ENCODE measurements around the gene ATP6V1B1.

Gene ATP6V1B1

DNA sequence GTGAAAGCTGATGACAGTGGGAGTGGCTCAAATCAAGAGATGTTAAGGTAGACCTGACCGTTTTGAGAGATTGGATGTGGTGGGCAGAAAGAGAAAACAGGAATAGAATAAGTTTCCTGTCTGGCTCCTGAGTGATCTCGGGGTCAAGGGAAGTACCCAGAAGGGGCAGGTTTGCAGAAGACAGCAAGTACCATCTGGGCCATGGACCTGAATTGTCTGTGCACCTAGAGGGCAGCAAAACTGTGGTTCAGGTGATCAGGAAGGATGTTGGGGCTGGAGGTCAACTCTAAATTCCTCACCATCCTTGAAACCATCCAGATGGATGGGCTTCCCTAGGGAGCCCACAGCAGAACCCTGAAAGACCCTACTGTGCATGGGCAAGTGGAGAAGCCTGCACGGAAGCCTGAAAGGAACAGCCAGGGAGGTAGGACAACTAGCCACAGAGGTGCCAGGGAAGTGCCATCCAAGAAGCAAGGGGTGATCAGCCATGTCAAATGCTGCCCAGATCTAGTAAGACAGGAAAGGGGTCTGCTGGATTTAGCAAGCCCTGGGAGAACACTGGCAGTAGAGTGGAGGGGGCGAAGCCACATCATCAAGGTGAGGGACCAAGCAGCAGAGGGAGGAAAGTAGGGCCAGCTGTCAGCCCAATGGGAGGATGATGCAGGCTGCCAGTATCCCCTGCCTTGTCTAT lies 50.9 kb downstream of the ATP6V1B1 start:
- no peak overlapping the region for H3K4me3 ChIP-seq (ENCODE audit: low read length, poor library complexity, severe bottlenecking)
- peaks cover 7% of the 10 kb centered on the region for H4K20me1 ChIP-seq (ENCODE audit: insufficient read depth, low read length, poor library complexity, severe bottlenecking)
- H3K9ac ChIP-seq (ENCODE audit: low read depth, low read length, poor library complexity, severe bottlenecking), result no peak overlapping the region
- H2AFZ ChIP-seq (ENCODE audit: low read length), result no peak overlapping the region
- H3K4me1 ChIP-seq (ENCODE audit: insufficient read depth, low read length, poor library complexity, severe bottlenecking), result peaks cover 5% of the 10 kb centered on the region
- no peaks in the 10 kb centered on the region for H3K27me3 ChIP-seq (ENCODE audit: insufficient read depth, low read length, poor library complexity, severe bottlenecking)
- TF ChIP-seq, protein P1, sequence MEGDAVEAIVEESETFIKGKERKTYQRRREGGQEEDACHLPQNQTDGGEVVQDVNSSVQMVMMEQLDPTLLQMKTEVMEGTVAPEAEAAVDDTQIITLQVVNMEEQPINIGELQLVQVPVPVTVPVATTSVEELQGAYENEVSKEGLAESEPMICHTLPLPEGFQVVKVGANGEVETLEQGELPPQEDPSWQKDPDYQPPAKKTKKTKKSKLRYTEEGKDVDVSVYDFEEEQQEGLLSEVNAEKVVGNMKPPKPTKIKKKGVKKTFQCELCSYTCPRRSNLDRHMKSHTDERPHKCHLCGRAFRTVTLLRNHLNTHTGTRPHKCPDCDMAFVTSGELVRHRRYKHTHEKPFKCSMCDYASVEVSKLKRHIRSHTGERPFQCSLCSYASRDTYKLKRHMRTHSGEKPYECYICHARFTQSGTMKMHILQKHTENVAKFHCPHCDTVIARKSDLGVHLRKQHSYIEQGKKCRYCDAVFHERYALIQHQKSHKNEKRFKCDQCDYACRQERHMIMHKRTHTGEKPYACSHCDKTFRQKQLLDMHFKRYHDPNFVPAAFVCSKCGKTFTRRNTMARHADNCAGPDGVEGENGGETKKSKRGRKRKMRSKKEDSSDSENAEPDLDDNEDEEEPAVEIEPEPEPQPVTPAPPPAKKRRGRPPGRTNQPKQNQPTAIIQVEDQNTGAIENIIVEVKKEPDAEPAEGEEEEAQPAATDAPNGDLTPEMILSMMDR (conservative IDR thresholded peaks at IDR 0.05; ENCODE audit: low read length), result no peak
- no peak overlapping the region for H3K4me2 ChIP-seq (ENCODE audit: low read depth, low read length, poor library complexity, severe bottlenecking)
- H3K9me3 ChIP-seq (ENCODE audit: insufficient read depth, low read depth, low read length), result no peaks in the 10 kb centered on the region
- no peaks in the 10 kb centered on the region for H3F3A ChIP-seq (ENCODE audit: low read depth)
- H3K79me2 ChIP-seq (ENCODE audit: insufficient read depth, low read length), result peaks cover 15% of the 10 kb centered on the region
- no peaks in the 10 kb centered on the region for H3K9me2 ChIP-seq (replicated peaks; ENCODE audit: low read depth, low read length)
- H3K36me3 ChIP-seq (ENCODE audit: insufficient read depth, low read length), result peaks cover 55% of the 10 kb centered on the region

DNA sequence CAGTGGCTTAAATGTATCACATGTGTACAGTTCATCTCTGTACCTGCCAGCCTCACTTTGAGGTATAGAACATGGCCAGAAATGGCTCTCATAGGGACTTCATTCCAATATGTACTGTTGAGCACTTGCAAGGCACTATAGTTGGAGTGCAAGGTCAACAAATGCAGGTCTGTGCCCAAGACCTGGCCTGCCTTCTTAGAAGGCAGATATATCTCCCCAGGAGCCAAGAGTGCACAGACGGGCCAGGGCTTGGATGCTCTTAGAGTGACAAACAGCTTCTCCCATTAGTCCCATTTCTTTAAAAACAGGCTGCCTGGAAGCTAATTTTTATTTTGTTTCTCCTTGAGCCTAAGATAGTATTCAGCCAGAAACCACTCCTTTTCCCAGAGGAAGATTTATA lies 51.7 kb downstream of the ATP6V1B1 start:
- Histone ChIP-seq H2AFZ (ENCODE audit: low read length) (no peak overlapping the region), H3K4me1 (ENCODE audit: insufficient read depth, low read length, poor library complexity, severe bottlenecking) (peaks cover 7% of the 10 kb centered on the region), H3K9ac (ENCODE audit: low read depth, low read length, poor library complexity, severe bottlenecking) (no peak overlapping the region), H3K79me2 (ENCODE audit: insufficient read depth, low read length) (peaks cover 23% of the 10 kb centered on the region), H3K9me2 (replicated peaks; ENCODE audit: low read depth, low read length) (no peaks in the 10 kb centered on the region), H4K20me1 (ENCODE audit: insufficient read depth, low read length, poor library complexity, severe bottlenecking) (peaks cover 8% of the 10 kb centered on the region), H3K27me3 (ENCODE audit: insufficient read depth, low read length, poor library complexity, severe bottlenecking) (no peaks in the 10 kb centered on the region), H3K36me3 (ENCODE audit: insufficient read depth, low read length) (peaks cover 57% of the 10 kb centered on the region), H3K4me3 (ENCODE audit: low read length, poor library complexity, severe bottlenecking) (no peak overlapping the region), H3K9me3 (ENCODE audit: insufficient read depth, low read depth, low read length) (no peaks in the 10 kb centered on the region), H3F3A (ENCODE audit: low read depth) (no peaks in the 10 kb centered on the region), H3K4me2 (ENCODE audit: low read depth, low read length, poor library complexity, severe bottlenecking) (no peak overlapping the region)
- TF ChIP-seq, protein P1 (conservative IDR thresholded peaks at IDR 0.05; ENCODE audit: low read length), result no peak
- no peak for TF ChIP-seq EZH2phosphoT487 (IDR thresholded peaks at IDR 0.05; ENCODE audit: borderline replicate concordance)

DNA sequence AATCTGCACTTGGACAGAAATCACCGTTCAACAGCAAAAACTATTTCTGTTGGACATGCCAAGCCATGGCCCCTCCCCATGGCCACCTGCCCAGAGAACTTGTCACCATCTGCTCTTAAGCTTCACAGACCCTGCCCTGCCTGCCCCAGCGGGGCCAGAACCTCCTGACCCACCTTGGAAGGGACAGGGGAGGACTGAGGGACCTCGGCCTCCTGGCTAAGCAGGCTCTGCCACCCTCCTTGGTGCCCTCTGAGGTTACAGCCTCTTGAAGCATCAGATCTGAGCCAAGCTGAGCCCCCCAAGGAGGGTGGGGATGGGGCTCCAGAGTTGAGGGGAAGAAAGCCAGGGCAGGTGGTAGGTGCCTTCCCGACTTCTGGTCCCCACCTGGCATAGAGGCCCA lies 52.5 kb downstream of the ATP6V1B1 start:
- no peak overlapping the region for H2AFZ ChIP-seq (ENCODE audit: low read length)
- H3K36me3 ChIP-seq (ENCODE audit: insufficient read depth, low read length), result peaks cover 57% of the 10 kb centered on the region
- H3K4me1 ChIP-seq (ENCODE audit: insufficient read depth, low read length, poor library complexity, severe bottlenecking), result peaks cover 13% of the 10 kb centered on the region
- no peaks in the 10 kb centered on the region for H3K9me3 ChIP-seq (ENCODE audit: insufficient read depth, low read depth, low read length)
- no peaks in the 10 kb centered on the region for H3F3A ChIP-seq (ENCODE audit: low read depth)
- H3K9me2 ChIP-seq (replicated peaks; ENCODE audit: low read depth, low read length), result no peaks in the 10 kb centered on the region
- peaks cover 30% of the 10 kb centered on the region for H3K79me2 ChIP-seq (ENCODE audit: insufficient read depth, low read length)
- no peak overlapping the region for H3K4me3 ChIP-seq (ENCODE audit: low read length, poor library complexity, severe bottlenecking)
- H3K27me3 ChIP-seq (ENCODE audit: insufficient read depth, low read length, poor library complexity, severe bottlenecking), result no peaks in the 10 kb centered on the region
- TF ChIP-seq, protein P1 (conservative IDR thresholded peaks at IDR 0.05; ENCODE audit: low read length), result no peak
- no peak for TF ChIP-seq EZH2phosphoT487 (IDR thresholded peaks at IDR 0.05; ENCODE audit: borderline replicate concordance)
- H3K9ac ChIP-seq (ENCODE audit: low read depth, low read length, poor library complexity, severe bottlenecking), result no peak overlapping the region
- H4K20me1 ChIP-seq (ENCODE audit: insufficient read depth, low read length, poor library complexity, severe bottlenecking), result peaks cover 14% of the 10 kb centered on the region
- H3K4me2 ChIP-seq (ENCODE audit: low read depth, low read length, poor library complexity, severe bottlenecking), result no peak overlapping the region

Data from Loucy (cell line).